WTC11 (cell line): ENCODE measurements around the gene TMEM8B.

Experiments used
- ATF2 ChIP-seq: sonication (generic); formaldehyde crosslinking; IDR thresholded peaks from 2 replicates; pipeline ENCODE4 v1.8.1; 2022; ENCODE audit warnings: low read depth, missing genetic modification reagents, borderline replicate concordance
- CREB1 ChIP-seq: sonication (generic); formaldehyde crosslinking; IDR thresholded peaks from 2 replicates; pipeline ENCODE4 v1.8.0; 2023; ENCODE audit warnings: mild to moderate bottlenecking, missing genetic modification reagents
- CTCF ChIP-seq: fragments of 200-600 bp; IDR thresholded peaks from 2 replicates; pipeline ENCODE4 v1.8.0; 2022; ENCODE audit warnings: antibody characterized with exemption
- GABPB1 ChIP-seq: sonication (generic); formaldehyde crosslinking; IDR thresholded peaks from 2 replicates; pipeline ENCODE4 v1.8.1; 2023; ENCODE audit warnings: mild to moderate bottlenecking, missing genetic modification reagents
- NFYB ChIP-seq: sonication (generic); formaldehyde crosslinking; conservative IDR thresholded peaks from 2 replicates; pipeline ENCODE4 v1.8.0; 2022; ENCODE audit warnings: low read depth, missing genetic modification reagents
- NR3C1 ChIP-seq: sonication (generic); formaldehyde crosslinking; conservative IDR thresholded peaks from 2 replicates; pipeline ENCODE4 v1.8.1; 2023; ENCODE audit warnings: low read depth, mild to moderate bottlenecking, missing genetic modification reagents
- RELA ChIP-seq: sonication (generic); formaldehyde crosslinking; IDR thresholded peaks from 2 replicates; pipeline ENCODE4 v1.8.1; 2022; ENCODE audit warnings: missing genetic modification reagents, mild to moderate bottlenecking, borderline replicate concordance
- SP1 ChIP-seq: sonication (generic); formaldehyde crosslinking; conservative IDR thresholded peaks from 2 replicates; pipeline ENCODE4 v1.8.1; 2022; ENCODE audit warnings: missing genetic modification reagents
- USF1 ChIP-seq: sonication (generic); formaldehyde crosslinking; IDR thresholded peaks from 2 replicates; pipeline ENCODE4 v1.8.0; 2022; ENCODE audit warnings: mild to moderate bottlenecking, missing genetic modification reagents
- USF2 ChIP-seq: sonication (generic); formaldehyde crosslinking; IDR thresholded peaks from 2 replicates; pipeline ENCODE4 v1.8.1; 2023; ENCODE audit warnings: mild to moderate bottlenecking, missing genetic modification reagents, moderate library complexity
- ZNF263 ChIP-seq: sonication (generic); formaldehyde crosslinking; IDR thresholded peaks from 2 replicates; pipeline ENCODE4 v1.8.1; 2022; ENCODE audit warnings: low read depth, mild to moderate bottlenecking, moderate library complexity, missing genetic modification reagents

GRCh38 chr9:35870351-35870923, 41.4 kb downstream of the TMEM8B start, which contains the start of gene OR13J1:
- TF ChIP-seq ZNF263 (CRISPR knock-in tag) (no peak), CREB1 (no peak), CTCF (no peak), NR3C1 (CRISPR knock-in tag) (no peak), GABPB1 (CRISPR knock-in tag) (no peak), NFYB (CRISPR knock-in tag) (no peak), USF1 (CRISPR knock-in tag) (no peak), ATF2 (no peak), SP1 (CRISPR knock-in tag) (no peak), USF2 (CRISPR knock-in tag) (no peak), RELA (no peak)
